NCI-H128 (cell line): ENCODE measurements around the gene ZNF276.

Experiments used
- DNase-seq: peaks from one replicate; lab custom pipeline; 2025; ENCODE audit not compliant: unreplicated experiment; lab: John Stamatoyannopoulos, UW

Gene ZNF276

GRCh38 chr16:89711601-89712273 is 9.6 kb upstream of the ZNF276 start:
- DNase-seq, result no peak

- no peak for DNase-seq
These were observed 9.0 kb upstream of the ZNF276 start for GRCh38 chr16:89712274-89712781.

GRCh38 chr16:89716493-89716892 is 4.8 kb upstream of the ZNF276 start:
- DNase-seq, result no peak

- DNase-seq, result no peak
These were observed 4.2 kb upstream of the ZNF276 start for GRCh38 chr16:89716916-89717687.

GRCh38 chr16:89717688-89718505 is 3.4 kb upstream of the ZNF276 start:
- DNase-seq, result no peak

- no peak for DNase-seq
These were observed 855 bp upstream of the ZNF276 start for GRCh38 chr16:89720551-89720812.

GRCh38 chr16:89721546-89722391 is 432 bp downstream of the ZNF276 start:
- DNase-seq, result no peak

GRCh38 chr16:89722392-89723278 is 1.3 kb downstream of the ZNF276 start:
- DNase-seq, result no peak

- DNase-seq, result no peak
These were observed 2.2 kb downstream of the ZNF276 start for GRCh38 chr16:89723279-89724250.

- no peak for DNase-seq
These were observed 6.2 kb downstream of the ZNF276 start for GRCh38 chr16:89727406-89728120.

- no peak for DNase-seq
These were observed 8.0 kb downstream of the ZNF276 start for GRCh38 chr16:89729293-89729692.

GRCh38 chr16:89729863-89730593 is 8.7 kb downstream of the ZNF276 start:
- DNase-seq, result no peak

- no peak for DNase-seq
These were observed 9.4 kb downstream of the ZNF276 start for GRCh38 chr16:89730610-89731234.

- DNase-seq, result no peak
These were observed 11.0 kb downstream of the ZNF276 start for GRCh38 chr16:89732142-89732917.

GRCh38 chr16:89732918-89733242 is 11.5 kb downstream of the ZNF276 start:
- DNase-seq, result no peak

- no peak for DNase-seq
These were observed 12.0 kb downstream of the ZNF276 start for GRCh38 chr16:89733322-89733721.
